Common myeloid progenitor, CD34-positive (primary cell): ENCODE results near the gene RIC8B.

Experiments used
- CTCF ChIA-PET: fragments of 350-600 bp; sonication (Branson Sonifier 250); formaldehyde crosslinking; loops from one replicate; lab custom pipeline; 2021; ENCODE audit warnings: antibody characterized with exemption; lab: Charles Lee
- POLR2A ChIA-PET: fragments of 350-600 bp; sonication (Branson Sonifier 250); formaldehyde crosslinking; loops from one replicate; lab custom pipeline; 2021; ENCODE audit warnings: antibody characterized with exemption; lab: Charles Lee
- DNase-seq, 3 donors: peaks; one replicate each; pipeline versions ENCODE4 v3.0.0 to v3.0.0-alpha.2; 2013
- H3K27ac ChIP-seq, 2 experiments: 1 replicate in 1 of 2; 2 replicates in 1 of 2; pipeline ENCODE4 v1.7.0; 2013; ENCODE audit warnings: inconsistent platforms in 2 of 2, low read length in 2 of 2, mild to moderate bottlenecking in 2 of 2, low read depth in 1 of 2, moderate library complexity in 1 of 2; ENCODE audit not compliant: severe bottlenecking in 2 of 2, insufficient read depth in 1 of 2, poor library complexity in 1 of 2
- H3K27me3 ChIP-seq, 5 experiments: replicated peaks in 2 of 5; 1 replicate in 3 of 5; 2 replicates in 2 of 5; pipeline versions ENCODE4 v1.6.1 to v1.7.0; 2013; ENCODE audit warnings: low read length in 4 of 5, mild to moderate bottlenecking in 2 of 5, moderate library complexity in 2 of 5, inconsistent platforms in 1 of 5; ENCODE audit not compliant: insufficient read depth in 5 of 5, control insufficient read depth in 4 of 5
- H3K36me3 ChIP-seq, 4 experiments: 1 replicate in 2 of 4; 2 replicates in 2 of 4; pipeline versions ENCODE4 v1.6.1 to v1.7.0; 2013; ENCODE audit warnings: low read length in 3 of 4, control low read depth in 1 of 4, mild to moderate bottlenecking in 1 of 4; ENCODE audit not compliant: control insufficient read depth in 4 of 4, insufficient read depth in 4 of 4
- H3K4me1 ChIP-seq, 4 experiments: 1 replicate in 3 of 4; 2 replicates in 1 of 4; pipeline versions ENCODE4 v1.6.1 to v1.7.1; 2013; ENCODE audit warnings: low read length in 3 of 4, mild to moderate bottlenecking in 3 of 4, control low read depth in 1 of 4, inconsistent platforms in 1 of 4, moderate library complexity in 1 of 4; ENCODE audit not compliant: control insufficient read depth in 4 of 4, insufficient read depth in 4 of 4; ENCODE audit errors: control extremely low read depth in 1 of 4
- H3K4me3 ChIP-seq, 7 experiments: 1 replicate in 4 of 7; 2 replicates in 3 of 7; pipeline versions ENCODE4 v1.5.1 to v1.7.0; 2013; ENCODE audit warnings: mild to moderate bottlenecking in 7 of 7, low read length in 6 of 7, moderate library complexity in 6 of 7, inconsistent platforms in 2 of 7, low read depth in 2 of 7, control low read depth in 1 of 7; ENCODE audit not compliant: insufficient read depth in 4 of 7, control insufficient read depth in 1 of 7; ENCODE audit errors: extremely low read depth in 1 of 7
- H3K9me3 ChIP-seq, 5 experiments: 1 replicate in 4 of 5; 2 replicates in 1 of 5; pipeline versions ENCODE4 v1.6.1 to v1.7.1; 2013; ENCODE audit warnings: low read length in 4 of 5, mild to moderate bottlenecking in 2 of 5, inconsistent platforms in 1 of 5, low read depth in 1 of 5, moderate library complexity in 1 of 5; ENCODE audit not compliant: control insufficient read depth in 4 of 5, insufficient read depth in 2 of 5; ENCODE audit errors: control extremely low read depth in 1 of 5
- WGBS: methylation state at CpG from one replicate; pipeline ENCODE4 v1.1.5; 2013; ENCODE audit not compliant: insufficient coverage; 5-methylcytosine and 5-hydroxymethylcytosine counted together

Gene RIC8B

DNA sequence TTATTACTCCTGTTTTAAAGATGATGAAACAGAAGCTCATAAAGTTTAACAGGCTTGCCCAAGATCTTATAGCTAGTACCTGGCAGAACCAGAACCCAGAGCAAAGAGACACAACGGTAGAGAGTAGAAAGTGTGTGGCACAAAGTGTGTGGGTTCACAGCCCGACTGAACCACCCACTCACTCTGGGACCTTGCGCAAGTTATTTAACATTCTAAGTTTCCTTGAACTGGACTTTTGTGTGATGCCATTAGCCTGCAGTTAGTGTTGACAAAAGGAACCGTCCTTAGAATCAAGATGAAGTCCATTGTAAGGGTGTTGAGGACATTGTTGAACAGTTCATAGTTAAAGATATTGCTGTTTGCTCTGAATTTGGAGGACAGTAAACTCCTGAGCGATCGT lies 29.9 kb upstream of the RIC8B start:
- WGBS = 90% methylated on average over 6 of the region's 6 CpGs
- Histone ChIP-seq H3K27me3 (peaks cover 0 to 40% (median 11%) of the 10 kb centered on the region in 5 experiments), H3K4me3 (no peak overlapping the region), H3K27ac (no peak overlapping the region), H3K9me3 (no peaks in the 10 kb centered on the region), H3K36me3 (no peaks in the 10 kb centered on the region), H3K4me1 (no peaks in the 10 kb centered on the region)
- ChIA-PET POLR2A (no interaction called here), CTCF (no interaction called here)
- no peak for DNase-seq

GRCh38 chr12:106745181-106745745 lies 29.2 kb upstream of the RIC8B start:
- Histone ChIP-seq H3K27me3 (peaks cover 0 to 37% (median 11%) of the 10 kb centered on the region in 5 experiments), H3K9me3 (no peaks in the 10 kb centered on the region), H3K27ac (no peak overlapping the region), H3K36me3 (no peaks in the 10 kb centered on the region), H3K4me1 (no peaks in the 10 kb centered on the region), H3K4me3 (no peak overlapping the region)
- DNase-seq = no peak
- ChIA-PET CTCF (no interaction called here), POLR2A (no interaction called here)
- WGBS = no CpG with 5 or more reads among the region's 4 CpGs

GRCh38 chr12:106747973-106748436 lies 26.5 kb upstream of the RIC8B start:
- POLR2A ChIA-PET = no interaction called here
- H3K27ac ChIP-seq = no peak overlapping the region

GRCh38 chr12:106750524-106750923 lies 24.0 kb upstream of the RIC8B start:
- H3K36me3 ChIP-seq = no peaks in the 10 kb centered on the region
- no peak for DNase-seq
- H3K4me1 ChIP-seq = no peaks in the 10 kb centered on the region
- no peak overlapping the region for H3K27ac ChIP-seq
- CTCF ChIA-PET = no interaction called here
- no peak overlapping the region for H3K4me3 ChIP-seq
- no peaks in the 10 kb centered on the region for H3K27me3 ChIP-seq
- 80% methylated on average over 1 of the region's 3 CpGs for WGBS
- H3K9me3 ChIP-seq = peaks cover 0 to 8% (median 4%) of the 10 kb centered on the region in 5 experiments
- POLR2A ChIA-PET = no interaction called here

More at GRCh38 chr12:106747973-106748436, 26.5 kb upstream of the RIC8B start:
- H3K4me3 ChIP-seq = no peak overlapping the region
- H3K4me1 ChIP-seq = no peaks in the 10 kb centered on the region
- H3K9me3 ChIP-seq = peaks cover 0 to 8% (median 4%) of the 10 kb centered on the region in 5 experiments
- peaks cover 0 to 22% (median 11%) of the 10 kb centered on the region in 5 experiments for H3K27me3 ChIP-seq
- no peaks in the 10 kb centered on the region for H3K36me3 ChIP-seq
- CTCF ChIA-PET = interaction anchor here (1.3 kb wide), 1 partner anchor 38 kb away, joined by 4 read pairs; no protein-coding TSS in a partner anchor
- 94% methylated on average over 2 of the region's 3 CpGs for WGBS
- DNase-seq = no peak

GRCh38 chr12:106753526-106753925 lies 21.0 kb upstream of the RIC8B start:
- no peak overlapping the region for H3K4me3 ChIP-seq
- H3K27ac ChIP-seq = no peak overlapping the region
- POLR2A ChIA-PET = no interaction called here
- WGBS = 90% methylated on average over 7 of the region's 7 CpGs
- no peak for DNase-seq
- H3K4me1 ChIP-seq = no peaks in the 10 kb centered on the region
- no peaks in the 10 kb centered on the region for H3K27me3 ChIP-seq
- H3K36me3 ChIP-seq = no peaks in the 10 kb centered on the region
- peaks cover 0 to 8% (median 4%) of the 10 kb centered on the region in 5 experiments for H3K9me3 ChIP-seq
- CTCF ChIA-PET = no interaction called here

DNA sequence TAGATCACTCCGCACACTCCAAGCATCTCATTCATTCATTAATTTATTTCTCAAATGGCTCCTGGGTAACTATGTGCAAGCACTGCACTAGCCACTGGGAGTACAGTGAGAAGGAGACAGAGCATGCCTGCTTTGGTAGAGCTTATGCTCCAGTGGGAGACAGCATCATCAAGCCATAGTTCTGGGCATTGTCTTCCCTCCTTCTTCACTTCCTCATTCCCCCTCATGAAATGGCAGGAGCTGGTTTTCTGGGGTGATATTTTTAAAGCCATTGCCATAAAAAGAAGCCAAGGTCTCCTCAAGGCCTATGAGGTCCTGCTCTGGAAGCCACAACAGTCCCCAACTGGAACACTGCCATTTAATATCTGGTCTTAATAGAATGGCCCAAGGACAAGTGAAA lies 20.2 kb upstream of the RIC8B start:
- Histone ChIP-seq H3K36me3 (no peaks in the 10 kb centered on the region), H3K27ac (no peak overlapping the region), H3K4me1 (peaks cover 0 to under 1% (median under 1%) of the 10 kb centered on the region in 4 experiments), H3K27me3 (no peaks in the 10 kb centered on the region), H3K4me3 (no peak overlapping the region), H3K9me3 (peaks cover 0 to 8% (median 4%) of the 10 kb centered on the region in 5 experiments)
- ChIA-PET CTCF (no interaction called here), POLR2A (no interaction called here)
- WGBS = 100% methylated on average over 1 of the region's 1 CpG
- no peak for DNase-seq

- H3K4me3 ChIP-seq = no peak overlapping the region
- H3K36me3 ChIP-seq = no peaks in the 10 kb centered on the region
- WGBS = 94% methylated on average over 6 of the region's 6 CpGs
- peaks cover 0 to 15% (median 12%) of the 10 kb centered on the region in 4 experiments for H3K4me1 ChIP-seq
- ChIA-PET CTCF (no interaction called here), POLR2A (no interaction called here)
- H3K27me3 ChIP-seq = no peaks in the 10 kb centered on the region
- peaks cover 0 to 2% (median 0%) of the 10 kb centered on the region in 5 experiments for H3K9me3 ChIP-seq
- no peak overlapping the region for H3K27ac ChIP-seq
- DNase-seq = no peak
Observed at GRCh38 chr12:106757623-106758348, 16.7 kb upstream of the RIC8B start.
